GM12872 (cell line): Measurements from ENCODE around the gene CDH4.
A peak's percentile ranks its signal among the peaks of the same experiment; 100 is the strongest.

Source experiments
- TF ChIP-seq, protein P1 (sequence below): IDR thresholded peaks from 3 replicates; pipeline ENCODE4 v1.5.1; 2011; ENCODE audit warnings: low read depth, mild to moderate bottlenecking, low read length, moderate library complexity; ENCODE audit not compliant: insufficient read depth

Gene CDH4

DNA sequence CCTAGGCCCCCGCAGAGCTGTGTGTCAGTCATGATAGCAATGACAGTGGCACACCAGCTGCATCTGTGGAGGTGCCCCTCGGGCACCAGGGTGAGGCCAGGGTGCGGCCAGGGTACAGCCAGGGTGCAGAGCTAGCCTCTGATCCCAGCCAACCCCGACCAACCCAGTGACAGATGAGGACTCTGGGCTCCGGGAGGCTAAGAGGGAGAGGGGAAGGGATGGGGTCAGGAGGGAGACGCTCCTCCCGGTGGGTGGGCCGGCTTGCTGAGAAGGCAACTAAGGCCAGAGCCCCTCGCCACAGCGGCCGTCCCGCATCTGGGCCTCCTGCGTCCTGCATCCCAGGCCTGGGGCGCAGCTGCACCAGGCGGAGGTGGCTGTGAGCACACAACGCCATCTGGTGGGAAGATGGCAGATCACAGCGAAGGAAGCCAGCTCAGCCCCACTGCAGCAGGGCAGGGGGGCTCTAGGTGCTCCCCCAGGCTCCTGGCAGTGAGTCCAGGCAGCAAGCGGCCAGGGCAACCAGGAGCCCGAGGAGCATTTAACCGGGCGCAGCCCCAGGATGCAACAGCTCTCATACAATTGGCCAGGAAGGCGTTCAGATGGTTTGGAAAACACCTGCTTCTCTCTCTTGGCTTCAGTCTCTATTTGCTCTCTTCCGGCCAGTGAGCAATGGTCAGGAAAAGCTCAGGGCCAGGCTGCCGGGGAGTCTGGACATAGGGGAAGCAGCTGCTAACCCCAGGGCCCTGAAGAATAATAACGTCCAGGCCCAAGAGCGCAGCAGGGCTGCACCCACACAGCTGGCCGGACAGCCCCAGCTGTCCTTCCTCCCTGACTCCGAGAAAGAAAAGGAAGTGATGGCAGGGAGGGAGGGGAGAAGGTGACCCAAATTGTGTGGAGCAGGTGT, 644.2 kb downstream of the CDH4 start:
- TF ChIP-seq, protein P1, sequence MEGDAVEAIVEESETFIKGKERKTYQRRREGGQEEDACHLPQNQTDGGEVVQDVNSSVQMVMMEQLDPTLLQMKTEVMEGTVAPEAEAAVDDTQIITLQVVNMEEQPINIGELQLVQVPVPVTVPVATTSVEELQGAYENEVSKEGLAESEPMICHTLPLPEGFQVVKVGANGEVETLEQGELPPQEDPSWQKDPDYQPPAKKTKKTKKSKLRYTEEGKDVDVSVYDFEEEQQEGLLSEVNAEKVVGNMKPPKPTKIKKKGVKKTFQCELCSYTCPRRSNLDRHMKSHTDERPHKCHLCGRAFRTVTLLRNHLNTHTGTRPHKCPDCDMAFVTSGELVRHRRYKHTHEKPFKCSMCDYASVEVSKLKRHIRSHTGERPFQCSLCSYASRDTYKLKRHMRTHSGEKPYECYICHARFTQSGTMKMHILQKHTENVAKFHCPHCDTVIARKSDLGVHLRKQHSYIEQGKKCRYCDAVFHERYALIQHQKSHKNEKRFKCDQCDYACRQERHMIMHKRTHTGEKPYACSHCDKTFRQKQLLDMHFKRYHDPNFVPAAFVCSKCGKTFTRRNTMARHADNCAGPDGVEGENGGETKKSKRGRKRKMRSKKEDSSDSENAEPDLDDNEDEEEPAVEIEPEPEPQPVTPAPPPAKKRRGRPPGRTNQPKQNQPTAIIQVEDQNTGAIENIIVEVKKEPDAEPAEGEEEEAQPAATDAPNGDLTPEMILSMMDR, result peak; percentile 70

DNA sequence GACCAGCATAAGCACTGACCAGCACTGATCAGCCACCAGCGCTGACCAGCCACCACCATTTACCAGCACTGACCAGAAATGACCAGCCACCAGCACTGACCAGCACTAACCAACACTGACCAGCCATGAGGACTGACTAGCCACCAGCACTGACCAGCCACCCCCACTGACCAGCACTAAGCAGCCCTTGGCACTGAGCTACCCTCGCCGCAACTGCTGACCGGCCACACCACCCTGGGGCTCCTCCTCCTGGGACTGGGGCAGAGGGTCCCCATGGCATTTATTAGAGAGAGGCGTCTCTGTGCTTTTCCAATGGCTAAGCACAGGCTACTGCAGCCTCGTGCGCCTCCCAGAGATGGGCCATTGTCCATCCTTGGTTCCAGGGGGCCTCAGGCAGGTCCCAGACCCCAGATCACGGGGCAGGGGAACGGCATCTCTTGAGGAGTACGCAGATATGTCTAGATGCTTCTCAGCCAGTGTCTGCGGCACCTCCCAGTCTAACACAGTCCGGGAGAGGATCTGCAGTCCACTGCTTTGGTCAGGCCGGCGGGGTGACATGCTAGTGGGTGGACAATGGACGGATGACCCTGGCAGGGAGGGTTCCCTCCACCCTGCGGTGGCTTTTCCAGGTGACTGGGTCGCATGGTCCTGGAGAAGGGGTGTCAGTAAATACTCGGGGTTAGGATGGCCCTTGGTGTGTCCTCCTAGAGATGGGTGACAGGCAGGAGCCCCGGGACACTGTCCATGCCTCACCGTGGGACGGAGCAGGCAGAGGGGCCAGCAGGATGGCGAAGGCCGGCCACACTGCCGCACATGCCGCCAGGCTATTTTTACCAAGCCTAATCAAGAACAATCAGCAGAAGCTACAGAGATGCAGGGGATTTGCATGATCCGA, 645.6 kb downstream of the CDH4 start:
- TF ChIP-seq, protein P1, result no peak

DNA sequence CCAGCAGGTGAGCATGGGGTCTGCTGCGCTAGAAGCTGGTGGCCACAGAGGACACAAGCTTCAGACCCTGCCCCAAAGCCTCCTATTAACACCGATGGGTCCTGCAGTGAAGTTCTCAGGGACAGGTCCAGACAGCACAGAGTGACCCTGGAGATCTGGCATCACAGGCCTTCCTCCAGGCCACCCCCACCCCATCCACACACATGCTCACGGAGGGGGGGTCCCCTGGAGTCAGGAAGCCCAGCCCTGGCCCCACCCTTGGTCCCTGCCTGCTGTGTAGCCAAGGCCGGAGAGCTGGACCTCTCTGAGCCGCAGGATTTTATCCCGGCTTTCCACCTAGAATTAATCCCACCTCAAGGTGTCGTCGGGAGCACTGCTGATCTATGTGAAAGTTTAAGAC, 646.3 kb downstream of the CDH4 start:
- TF ChIP-seq, protein P1, result no peak

DNA sequence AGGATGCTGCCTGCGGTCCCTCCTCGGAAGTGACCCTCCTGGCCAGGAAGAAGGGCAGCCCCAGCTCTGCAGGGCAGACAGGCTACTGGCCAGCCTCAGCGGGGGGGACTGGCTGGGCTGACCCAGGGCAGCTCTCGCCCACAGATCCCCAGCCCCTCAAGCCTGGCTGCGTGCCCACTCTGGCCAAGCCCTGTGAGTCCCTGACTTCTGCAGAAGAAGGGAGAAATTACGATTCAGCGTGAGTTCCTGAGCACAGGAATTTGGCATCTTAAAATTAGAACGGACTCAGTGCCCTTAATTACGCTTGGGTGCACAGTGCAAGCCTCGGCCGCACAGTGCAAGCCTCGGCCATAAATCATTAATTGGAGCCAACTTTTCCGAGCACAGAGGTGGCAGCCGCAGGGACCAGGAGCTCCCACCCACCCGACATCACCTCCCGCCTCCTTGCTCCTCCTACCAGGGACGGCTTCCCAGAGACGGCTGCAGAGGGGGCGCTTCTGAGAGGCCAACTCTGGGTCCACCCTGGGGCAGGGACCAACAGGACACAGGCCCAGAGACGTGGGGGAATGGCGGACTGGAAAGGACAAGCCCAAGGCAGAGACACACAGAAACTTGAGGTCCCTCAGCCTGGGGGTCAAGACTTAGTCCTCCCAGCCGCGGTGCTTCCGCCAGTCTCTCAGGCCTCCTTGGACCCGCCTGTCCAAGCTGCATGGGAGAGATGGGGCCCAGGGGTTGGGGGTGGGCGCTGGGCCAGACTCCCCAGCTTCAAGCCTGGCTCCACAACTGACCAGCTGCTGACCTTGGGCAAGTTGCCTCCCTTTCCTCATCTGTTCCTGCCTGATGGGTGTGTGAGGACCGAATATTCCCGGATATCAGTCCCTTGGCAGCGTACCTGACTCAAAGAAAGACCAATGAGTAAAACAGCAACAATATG, 648.2 kb downstream of the CDH4 start:
- TF ChIP-seq, protein P1, result no peak

DNA sequence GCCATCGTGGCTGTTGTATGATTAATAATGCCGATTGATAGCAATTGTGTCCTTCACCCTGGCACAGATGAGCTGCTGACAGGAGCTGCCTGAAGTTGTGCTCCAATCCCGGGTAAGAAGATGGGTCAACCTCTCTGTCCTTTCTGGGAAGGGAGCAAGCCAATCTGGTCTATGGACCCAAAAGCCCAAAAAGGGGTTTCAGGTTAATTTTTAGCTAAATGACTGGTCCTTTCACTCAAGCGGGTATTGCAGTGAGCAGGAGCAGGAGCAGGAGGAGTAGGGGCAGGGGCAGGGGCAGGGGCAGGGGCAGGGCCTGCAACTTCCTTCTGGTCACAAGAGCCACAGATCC, 648.9 kb downstream of the CDH4 start:
- TF ChIP-seq, protein P1, result no peak

DNA sequence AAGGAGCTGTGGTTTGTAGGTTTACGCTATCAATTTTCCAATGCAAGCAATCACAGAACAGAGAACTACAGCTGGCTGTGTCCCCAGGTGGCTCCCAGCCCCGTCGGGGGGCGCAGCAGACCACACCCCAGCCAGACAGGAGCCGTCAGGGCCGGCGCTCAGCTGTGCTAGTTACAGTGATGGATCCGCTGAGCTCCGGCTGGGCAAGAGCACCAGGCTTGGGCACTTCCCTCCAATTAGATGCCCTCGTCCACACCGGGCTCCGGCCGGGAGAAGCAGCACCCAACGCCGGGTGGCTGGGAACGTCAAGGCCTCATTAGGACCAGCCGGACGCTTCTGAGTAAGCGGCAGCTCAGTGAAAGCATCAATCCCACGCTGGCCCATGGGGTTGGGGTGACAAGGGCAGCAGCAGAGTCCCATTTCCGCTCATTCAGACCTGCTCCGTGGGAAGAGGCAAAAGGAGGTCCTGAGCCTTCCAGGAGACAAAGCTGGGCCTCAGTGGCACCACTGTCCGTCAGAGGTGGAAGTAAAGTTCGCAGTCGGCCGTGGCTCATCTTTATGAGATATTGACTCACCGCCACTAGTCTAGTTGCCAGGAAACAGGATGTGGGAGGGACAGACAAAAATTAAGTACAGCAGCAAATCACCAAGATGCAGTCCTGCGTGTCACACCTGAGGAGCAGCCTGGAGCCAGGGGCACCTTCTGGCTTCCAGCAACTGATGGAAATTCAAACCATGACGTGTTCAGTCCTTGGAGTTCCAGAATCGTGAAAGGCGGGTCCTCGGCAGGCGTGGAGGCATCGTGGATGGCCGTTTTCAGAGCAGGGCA, 649.5 kb downstream of the CDH4 start:
- TF ChIP-seq, protein P1, result no peak
